ACC112 (cell line): ENCODE results near the gene CASQ2.

ENCODE experiments used
- H2AFZ ChIP-seq: fragments of 200-600 bp; sonication (generic); one replicate; pipeline ENCODE4 v1.6.0; 2017; ENCODE audit warnings: antibody characterized with exemption, low read length; ENCODE audit not compliant: unreplicated experiment
- H3K27ac ChIP-seq: fragments of 200-600 bp; sonication (generic); 2 replicates; pipeline ENCODE4 v1.5.1; 2014; ENCODE audit warnings: low read depth, mild to moderate bottlenecking, antibody characterized with exemption, low read length, moderate library complexity
- H3K27me3 ChIP-seq: fragments of 200-600 bp; sonication (generic); 2 replicates; pipeline ENCODE4 v1.6.1; 2014; ENCODE audit warnings: mild to moderate bottlenecking, antibody characterized with exemption, low read length, moderate library complexity, mixed read lengths; ENCODE audit not compliant: insufficient read depth
- H3K36me3 ChIP-seq: fragments of 200-600 bp; sonication (generic); 2 replicates; pipeline ENCODE4 v1.6.1; 2016; ENCODE audit warnings: mild to moderate bottlenecking, antibody characterized with exemption, low read length, moderate library complexity, mixed read lengths; ENCODE audit not compliant: insufficient read depth
- H3K4me1 ChIP-seq: fragments of 200-600 bp; sonication (generic); one replicate; pipeline ENCODE4 v1.6.1; 2016; ENCODE audit warnings: low read length, mixed read lengths; ENCODE audit not compliant: insufficient read depth, unreplicated experiment, control insufficient read depth
- H3K4me3 ChIP-seq: fragments of 200-600 bp; sonication (generic); 2 replicates; pipeline ENCODE4 v1.5.1; 2014; ENCODE audit warnings: mild to moderate bottlenecking, low read depth, low read length
- H3K79me2 ChIP-seq: fragments of 200-600 bp; sonication (generic); one replicate; pipeline ENCODE4 v1.6.0; 2016; ENCODE audit warnings: low read length; ENCODE audit not compliant: control insufficient read depth, unreplicated experiment, insufficient read depth

The CASQ2 gene

DNA sequence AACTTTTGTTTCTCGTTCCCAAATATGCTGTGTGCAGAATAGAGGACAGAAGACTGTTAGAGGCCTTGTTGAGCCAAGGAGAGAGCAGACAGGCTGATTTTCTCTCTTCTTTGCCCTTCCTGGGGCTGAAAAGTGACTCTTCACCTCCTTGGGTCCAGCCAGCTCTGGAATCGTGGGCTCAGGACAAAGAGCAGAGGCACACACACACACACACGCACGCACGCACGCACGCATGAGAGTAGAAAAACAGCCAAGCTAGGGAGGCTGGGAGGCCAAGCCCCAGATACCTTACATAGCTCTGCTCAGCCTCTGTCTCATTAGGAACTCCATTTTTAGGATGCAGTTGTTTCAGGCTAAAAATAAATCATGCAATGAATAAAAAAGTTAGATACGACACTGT is at the start of gene CASQ2:
Gene CASQ2 (minus strand): TSS at position 166 of the 400 bp plus-strand sequence. CDS start 173 bp downstream, outside the sequence.
- H2AFZ ChIP-seq = no peak within 1 kb of the TSS
- H3K27ac ChIP-seq = no peak within 1 kb of the TSS

GRCh38 chr1:115815694-115816093 is 47.2 kb upstream of the CASQ2 start:
- no peak overlapping the region for H3K4me3 ChIP-seq
- no peak overlapping the region for H2AFZ ChIP-seq
- no peaks in the 10 kb centered on the region for H3K4me1 ChIP-seq
- peaks cover 5% of the 10 kb centered on the region; the same call in 1 of the 2 replicates for H3K27me3 ChIP-seq
- no peaks in the 10 kb centered on the region for H3K36me3 ChIP-seq
- no peak overlapping the region for H3K27ac ChIP-seq
- no peaks in the 10 kb centered on the region for H3K79me2 ChIP-seq

More for the DNA sequence above, at the start of gene CASQ2:
- H3K36me3 ChIP-seq = no peaks in the 10 kb centered on the region
- H3K79me2 ChIP-seq = no peaks in the 10 kb centered on the region
- H3K4me3 ChIP-seq = no peak within 1 kb of the TSS
- H3K4me1 ChIP-seq = no peaks in the 10 kb centered on the region
- H3K27me3 ChIP-seq = no peaks in the 10 kb centered on the region; the same call in 1 of the 2 replicates

DNA sequence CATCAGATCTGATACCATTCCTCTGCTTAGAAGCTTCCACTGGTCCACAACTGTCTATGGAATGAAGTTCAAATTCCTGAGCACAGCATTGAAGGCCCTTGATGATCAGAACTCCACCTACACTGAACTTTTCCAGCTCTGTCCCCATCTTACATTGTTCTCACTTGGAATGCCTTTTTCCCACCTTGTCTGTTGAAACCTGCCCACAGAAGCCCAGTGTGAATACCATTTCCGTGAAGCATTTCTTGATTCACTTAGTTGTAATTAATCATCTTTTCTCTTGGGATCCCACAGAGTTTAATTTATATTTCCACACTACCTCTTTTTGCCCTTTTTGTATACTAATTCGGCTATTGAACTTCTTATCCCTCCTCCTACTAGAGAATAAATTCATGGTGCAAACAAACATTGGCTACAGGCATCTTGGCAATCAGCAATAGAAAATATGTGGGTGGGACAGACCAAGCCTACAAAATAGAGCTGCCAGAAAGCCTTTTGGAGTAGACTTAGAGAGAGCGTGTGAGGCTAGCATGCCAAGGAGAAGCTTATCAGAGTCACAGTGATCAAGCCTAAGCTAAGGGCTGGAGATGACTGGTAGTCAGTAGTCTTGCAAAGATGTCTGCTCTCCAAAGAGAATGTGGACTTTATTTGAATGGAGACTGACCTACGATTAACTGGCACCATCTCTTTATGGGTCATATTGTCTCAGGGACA is 46.3 kb upstream of the CASQ2 start:
- Histone ChIP-seq H3K79me2 (no peaks in the 10 kb centered on the region), H3K27me3 (peaks cover 5% of the 10 kb centered on the region; the same call in 1 of the 2 replicates), H3K27ac (no peak overlapping the region), H3K4me3 (no peak overlapping the region), H2AFZ (no peak overlapping the region), H3K4me1 (no peaks in the 10 kb centered on the region), H3K36me3 (no peaks in the 10 kb centered on the region)

- Histone ChIP-seq H3K27ac (no peak overlapping the region), H3K79me2 (no peaks in the 10 kb centered on the region), H2AFZ (no peak overlapping the region), H3K4me1 (no peaks in the 10 kb centered on the region), H3K4me3 (no peak overlapping the region), H3K36me3 (no peaks in the 10 kb centered on the region), H3K27me3 (peaks cover 5% of the 10 kb centered on the region; the same call in 1 of the 2 replicates)
Measured at GRCh38 chr1:115813727-115814126, 45.2 kb upstream of the CASQ2 start.

GRCh38 chr1:115811140-115811828 is 42.8 kb upstream of the CASQ2 start:
- Histone ChIP-seq H3K4me3 (no peak overlapping the region), H3K27ac (no peak overlapping the region), H3K4me1 (peaks cover 3% of the 10 kb centered on the region), H3K36me3 (no peaks in the 10 kb centered on the region), H2AFZ (no peak overlapping the region), H3K27me3 (peaks cover 5% of the 10 kb centered on the region; the same call in 1 of the 2 replicates), H3K79me2 (no peaks in the 10 kb centered on the region)

DNA sequence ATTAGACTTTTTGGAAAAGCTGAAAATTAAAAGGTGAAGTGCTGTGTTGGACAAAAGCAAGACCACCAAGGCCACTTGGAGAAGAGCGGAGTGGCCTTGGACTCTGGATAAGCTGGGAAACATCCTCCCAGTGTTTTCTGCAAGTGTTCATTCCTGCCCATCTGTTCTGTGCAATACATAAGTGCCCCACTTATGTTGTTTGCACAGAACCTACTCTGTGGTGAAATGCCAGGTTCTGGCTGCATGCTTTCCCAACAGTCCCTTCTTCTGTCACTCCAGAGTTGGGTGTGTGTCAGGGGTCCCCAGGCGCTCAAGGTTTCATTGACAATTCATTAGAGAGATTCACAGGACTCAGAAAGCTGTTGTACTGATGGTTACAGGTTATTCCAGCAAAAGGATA is 42.1 kb upstream of the CASQ2 start:
- Histone ChIP-seq H3K27me3 (peaks cover 5% of the 10 kb centered on the region; the same call in 1 of the 2 replicates), H3K4me3 (no peak overlapping the region), H2AFZ (no peak overlapping the region), H3K36me3 (no peaks in the 10 kb centered on the region), H3K79me2 (no peaks in the 10 kb centered on the region), H3K27ac (no peak overlapping the region), H3K4me1 (peaks cover 3% of the 10 kb centered on the region)

GRCh38 chr1:115809847-115810246 is 41.3 kb upstream of the CASQ2 start:
- H3K36me3 ChIP-seq = no peaks in the 10 kb centered on the region
- H3K4me3 ChIP-seq = no peak overlapping the region
- no peak overlapping the region for H3K27ac ChIP-seq
- peaks cover 3% of the 10 kb centered on the region for H3K4me1 ChIP-seq
- no peaks in the 10 kb centered on the region for H3K79me2 ChIP-seq
- H3K27me3 ChIP-seq = peaks cover 5% of the 10 kb centered on the region; the same call in 1 of the 2 replicates
- H2AFZ ChIP-seq = no peak overlapping the region

GRCh38 chr1:115809076-115809475 is 40.6 kb upstream of the CASQ2 start:
- no peak overlapping the region for H3K27ac ChIP-seq
- H3K79me2 ChIP-seq = no peaks in the 10 kb centered on the region
- no peak overlapping the region for H2AFZ ChIP-seq
- H3K36me3 ChIP-seq = no peaks in the 10 kb centered on the region
- H3K4me1 ChIP-seq = peaks cover 3% of the 10 kb centered on the region
- H3K4me3 ChIP-seq = no peak overlapping the region
- H3K27me3 ChIP-seq = peaks cover 5% of the 10 kb centered on the region; the same call in 1 of the 2 replicates

GRCh38 chr1:115807723-115808122 is 39.2 kb upstream of the CASQ2 start:
- Histone ChIP-seq H3K36me3 (no peaks in the 10 kb centered on the region), H3K4me3 (no peak overlapping the region), H2AFZ (no peak overlapping the region), H3K27me3 (no peaks in the 10 kb centered on the region), H3K27ac (no peak overlapping the region), H3K4me1 (peaks cover 3% of the 10 kb centered on the region), H3K79me2 (no peaks in the 10 kb centered on the region)

- no peaks in the 10 kb centered on the region for H3K79me2 ChIP-seq
- H2AFZ ChIP-seq = no peak overlapping the region
- H3K27ac ChIP-seq = no peak overlapping the region
- H3K36me3 ChIP-seq = no peaks in the 10 kb centered on the region
- H3K4me3 ChIP-seq = no peak overlapping the region
- peaks cover 3% of the 10 kb centered on the region for H3K4me1 ChIP-seq
- no peaks in the 10 kb centered on the region for H3K27me3 ChIP-seq
Measured at GRCh38 chr1:115805597-115805996, 37.1 kb upstream of the CASQ2 start.

GRCh38 chr1:115802416-115802815 is 33.9 kb upstream of the CASQ2 start:
- Histone ChIP-seq H3K4me3 (no peak overlapping the region), H3K27me3 (no peaks in the 10 kb centered on the region), H3K36me3 (no peaks in the 10 kb centered on the region), H3K79me2 (no peaks in the 10 kb centered on the region), H2AFZ (no peak overlapping the region), H3K27ac (no peak overlapping the region), H3K4me1 (no peaks in the 10 kb centered on the region)
